Activated CD8-positive, alpha-beta T cell treated with anti-CD3 and anti-CD28 coated beads for 36 hours (primary cell): ENCODE measurements around the gene METTL15. TPM values are rescaled to one million over a fixed set of nuclear protein-coding genes. Genes with fewer than 3 reads are reported as not detected.

Source experiments
- ATAC-seq: fragments of 200-7000 bp; cut with Tn5 transposase; one replicate; pipeline ENCODE4 v1.10.0; 2021; ENCODE audit warnings: mild to moderate bottlenecking, moderate library complexity
- CTCF ChIA-PET: fragments of 350-600 bp; sonication (Branson Sonifier 250); formaldehyde crosslinking; loops from one replicate; lab custom pipeline; 2021; ENCODE audit warnings: antibody characterized with exemption; lab: Charles Lee
- POLR2A ChIA-PET: fragments of 350-600 bp; sonication (Branson Sonifier 250); formaldehyde crosslinking; loops from one replicate; lab custom pipeline; 2021; ENCODE audit warnings: antibody characterized with exemption; lab: Charles Lee
- DNase-seq: peaks from one replicate; pipeline ENCODE4 v3.0.0-alpha.2; 2020
- H3K27ac Mint-ChIP-seq: one replicate; pipeline ENCODE4 v1.8.0; 2021; ENCODE audit warnings: mild to moderate bottlenecking, mixed read lengths
- H3K27me3 Mint-ChIP-seq: one replicate; pipeline ENCODE4 v1.8.0; 2021; ENCODE audit warnings: mixed read lengths
- H3K36me3 Mint-ChIP-seq: one replicate; pipeline ENCODE4 v1.8.0; 2021; ENCODE audit warnings: low read depth, mixed read lengths
- H3K4me1 Mint-ChIP-seq: one replicate; pipeline ENCODE4 v1.8.0; 2021; ENCODE audit warnings: low read depth, mixed read lengths
- H3K4me3 Mint-ChIP-seq: one replicate; pipeline ENCODE4 v1.8.0; 2021; ENCODE audit warnings: mild to moderate bottlenecking, moderate library complexity, mixed read lengths
- H3K9me3 Mint-ChIP-seq: one replicate; pipeline ENCODE4 v1.8.0; 2021; ENCODE audit warnings: mixed read lengths
- intact Hi-C: fragments of 100-400 bp; cut with micrococcal nuclease; formaldehyde crosslinking; loops from one replicate; pipeline ENCODE4 v1.10.0; 2022
- total RNA-seq, 2 experiments: library from RNA; stranded (reverse); gene quantifications; one replicate each; pipeline ENCODE4 v1.2.3, GENCODE V29; 2021
- TF ChIP-seq, protein P1 (sequence below): fragments of 200-600 bp; IDR thresholded peaks from one replicate; pipeline ENCODE4 v1.8.0; 2022; ENCODE audit warnings: antibody characterized with exemption, mild to moderate bottlenecking

The METTL15 gene
- total RNA-seq, 2 experiments from 2014 or later: 19.4 to 20.4 TPM

DNA sequence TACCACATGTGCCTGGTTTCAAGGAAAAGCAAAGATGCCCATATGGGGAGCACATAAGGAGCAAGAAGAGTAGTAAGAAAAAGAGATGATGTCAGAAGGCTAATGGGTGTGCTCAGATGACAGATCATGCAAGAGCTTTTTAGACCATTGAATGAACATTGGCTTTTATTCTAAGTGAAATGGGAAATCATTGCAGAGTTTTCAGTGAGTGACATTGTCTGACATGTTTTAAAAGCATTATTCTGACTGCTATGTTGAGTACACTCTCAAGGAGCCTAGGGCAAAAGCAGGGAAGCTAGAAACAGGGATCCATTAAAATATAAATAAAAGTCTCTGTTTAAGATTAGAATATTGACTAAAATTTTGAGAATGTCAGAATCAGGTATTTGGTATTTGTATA is 133.6 kb downstream of the METTL15 start:
- Mint-ChIP-seq H3K36me3 (peaks cover 22% of the 10 kb centered on the region), H3K27ac (no peak overlapping the region), H3K9me3 (no peaks in the 10 kb centered on the region), H3K4me1 (no peaks in the 10 kb centered on the region), H3K4me3 (no peak overlapping the region), H3K27me3 (no peaks in the 10 kb centered on the region)
- DNase-seq (no peak), ATAC-seq (no peak)
- POLR2A ChIA-PET: no interaction called here
- CTCF ChIA-PET: no interaction called here
- intact Hi-C loops: no loop called here
- TF ChIP-seq, protein P1, sequence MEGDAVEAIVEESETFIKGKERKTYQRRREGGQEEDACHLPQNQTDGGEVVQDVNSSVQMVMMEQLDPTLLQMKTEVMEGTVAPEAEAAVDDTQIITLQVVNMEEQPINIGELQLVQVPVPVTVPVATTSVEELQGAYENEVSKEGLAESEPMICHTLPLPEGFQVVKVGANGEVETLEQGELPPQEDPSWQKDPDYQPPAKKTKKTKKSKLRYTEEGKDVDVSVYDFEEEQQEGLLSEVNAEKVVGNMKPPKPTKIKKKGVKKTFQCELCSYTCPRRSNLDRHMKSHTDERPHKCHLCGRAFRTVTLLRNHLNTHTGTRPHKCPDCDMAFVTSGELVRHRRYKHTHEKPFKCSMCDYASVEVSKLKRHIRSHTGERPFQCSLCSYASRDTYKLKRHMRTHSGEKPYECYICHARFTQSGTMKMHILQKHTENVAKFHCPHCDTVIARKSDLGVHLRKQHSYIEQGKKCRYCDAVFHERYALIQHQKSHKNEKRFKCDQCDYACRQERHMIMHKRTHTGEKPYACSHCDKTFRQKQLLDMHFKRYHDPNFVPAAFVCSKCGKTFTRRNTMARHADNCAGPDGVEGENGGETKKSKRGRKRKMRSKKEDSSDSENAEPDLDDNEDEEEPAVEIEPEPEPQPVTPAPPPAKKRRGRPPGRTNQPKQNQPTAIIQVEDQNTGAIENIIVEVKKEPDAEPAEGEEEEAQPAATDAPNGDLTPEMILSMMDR: no peak

DNA sequence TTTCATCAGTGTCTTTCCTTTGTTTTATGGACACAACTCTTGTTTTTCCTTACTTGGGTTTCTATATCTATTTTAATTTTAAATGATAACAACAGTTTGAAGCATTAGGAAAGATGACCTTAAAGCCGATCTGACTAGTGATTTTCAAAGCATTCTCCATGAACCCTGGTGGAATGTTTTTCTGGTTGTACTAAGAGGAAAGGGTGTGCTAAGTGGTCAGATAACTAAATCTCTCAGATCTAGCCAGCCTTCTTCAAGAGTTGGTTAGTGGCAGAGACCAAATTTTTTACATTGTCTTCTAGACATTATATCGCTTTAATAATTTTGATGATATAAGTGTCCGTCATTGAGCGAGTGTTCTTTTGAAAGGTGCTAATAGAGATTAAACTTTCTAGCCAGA is 134.4 kb downstream of the METTL15 start:
- TF ChIP-seq, protein P1: no peak
- Mint-ChIP-seq H3K36me3 (peaks cover 20% of the 10 kb centered on the region), H3K27ac (no peak overlapping the region), H3K27me3 (no peaks in the 10 kb centered on the region), H3K4me1 (no peaks in the 10 kb centered on the region), H3K4me3 (no peak overlapping the region), H3K9me3 (no peaks in the 10 kb centered on the region)
- DNase-seq: no peak
- intact Hi-C loops: no loop called here
- POLR2A ChIA-PET: no interaction called here
- CTCF ChIA-PET: no interaction called here
- no peak for ATAC-seq

DNA sequence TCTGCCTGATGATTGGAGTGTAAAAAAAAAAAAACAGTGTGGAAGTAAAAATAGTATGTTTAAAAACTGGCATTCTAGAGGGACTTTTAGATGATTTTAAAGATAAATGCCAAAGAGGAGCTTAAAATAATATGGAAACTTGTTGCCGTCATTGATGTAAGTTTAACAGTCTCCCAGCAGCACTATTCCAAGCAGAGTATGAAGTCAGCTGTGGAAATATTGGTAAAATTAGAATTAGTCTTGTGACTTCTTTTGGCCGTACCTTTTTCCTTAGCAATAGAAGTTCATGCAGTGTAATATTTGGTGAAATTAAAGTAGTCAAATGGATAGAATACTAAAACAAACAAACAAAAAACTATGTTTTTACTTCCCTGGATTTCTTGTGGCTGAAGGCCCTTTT is 134.9 kb downstream of the METTL15 start:
- intact Hi-C loops: no loop called here
- H3K4me3 Mint-ChIP-seq: no peak overlapping the region
- CTCF ChIA-PET: no interaction called here
- H3K4me1 Mint-ChIP-seq: no peaks in the 10 kb centered on the region
- DNase-seq: no peak
- TF ChIP-seq, protein P1: no peak
- no peaks in the 10 kb centered on the region for H3K9me3 Mint-ChIP-seq
- no peaks in the 10 kb centered on the region for H3K27me3 Mint-ChIP-seq
- H3K36me3 Mint-ChIP-seq: peaks cover 25% of the 10 kb centered on the region
- H3K27ac Mint-ChIP-seq: no peak overlapping the region
- ATAC-seq: no peak
- POLR2A ChIA-PET: no interaction called here

DNA sequence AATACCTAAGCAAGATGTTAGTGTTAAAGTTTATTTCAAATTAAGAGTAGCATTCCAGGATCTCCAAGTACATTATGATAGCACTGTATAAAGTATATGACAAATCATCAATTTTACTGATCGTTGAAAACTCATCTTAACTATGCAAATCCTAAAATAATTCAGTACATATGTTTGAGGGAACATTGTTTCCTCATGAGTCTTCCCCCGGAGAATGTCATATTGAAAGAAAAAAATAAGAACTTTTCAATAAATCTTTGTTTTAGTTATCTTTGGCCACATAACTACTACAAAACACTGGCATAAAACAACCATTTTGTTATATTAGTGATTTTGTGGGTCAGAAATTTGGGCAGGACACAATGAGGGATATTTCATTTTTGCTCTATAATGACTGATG is 135.4 kb downstream of the METTL15 start:
- Mint-ChIP-seq H3K4me3 (no peak overlapping the region), H3K9me3 (no peaks in the 10 kb centered on the region), H3K27ac (no peak overlapping the region), H3K36me3 (peaks cover 27% of the 10 kb centered on the region), H3K27me3 (no peaks in the 10 kb centered on the region), H3K4me1 (no peaks in the 10 kb centered on the region)
- TF ChIP-seq, protein P1: no peak
- DNase-seq (no peak), ATAC-seq (no peak)
- intact Hi-C loops: no loop called here
- ChIA-PET CTCF (no interaction called here), POLR2A (no interaction called here)

DNA sequence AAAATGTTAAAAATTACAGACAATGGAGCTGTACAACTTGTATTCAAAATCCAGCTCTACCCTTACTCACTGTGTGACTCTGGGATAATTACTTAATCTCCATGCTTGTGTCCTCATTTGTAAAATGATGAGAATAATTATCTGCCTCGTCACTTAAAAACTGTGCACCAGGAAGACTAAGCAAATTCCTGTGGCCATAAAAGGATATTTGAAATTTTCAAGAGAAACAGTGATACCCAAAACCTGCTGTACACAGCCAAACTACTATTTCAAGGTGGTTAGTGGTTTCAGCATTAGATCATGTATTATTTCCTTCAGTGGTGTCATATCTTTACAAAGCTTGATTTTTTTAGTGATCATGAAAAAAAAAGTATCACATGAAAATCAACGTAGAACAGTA is 136.9 kb downstream of the METTL15 start:
- CTCF ChIA-PET: no interaction called here
- TF ChIP-seq, protein P1: no peak
- no peak for DNase-seq
- Mint-ChIP-seq H3K27me3 (no peaks in the 10 kb centered on the region), H3K36me3 (peaks cover 27% of the 10 kb centered on the region), H3K9me3 (peaks cover 8% of the 10 kb centered on the region), H3K4me3 (no peak overlapping the region), H3K27ac (no peak overlapping the region), H3K4me1 (no peaks in the 10 kb centered on the region)
- ATAC-seq: no peak
- POLR2A ChIA-PET: no interaction called here
- intact Hi-C loops: no loop called here
